Activated CD4-positive, alpha-beta T cell treated with anti-CD3 and anti-CD28 coated beads for 1 hour (primary cell): ENCODE data around the gene ASB15.

Experiments
- DNase-seq: peaks from one replicate; pipeline ENCODE4 v3.0.0-alpha.2; 2020

ASB15 gene

DNA sequence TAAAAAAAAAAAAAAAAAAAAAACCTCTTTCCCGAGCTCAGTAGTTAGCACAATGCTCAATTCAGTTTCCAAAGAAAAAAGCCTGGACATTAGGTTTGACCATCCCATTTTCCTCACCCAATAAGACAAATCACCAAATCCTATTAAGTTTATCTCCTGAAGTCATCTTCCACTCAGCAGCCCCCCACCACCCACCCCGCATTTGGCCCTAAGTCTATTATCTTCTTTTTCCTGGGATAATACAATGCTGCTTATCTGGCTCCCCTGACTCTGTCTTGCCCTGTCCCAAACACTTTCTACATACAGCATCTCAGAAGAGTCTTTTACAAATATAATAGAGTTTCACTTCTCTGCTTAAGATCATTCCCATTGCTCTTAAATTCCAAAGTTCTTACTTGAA lies 36.3 kb downstream of the ASB15 start:
- DNase-seq, result no peak

DNA sequence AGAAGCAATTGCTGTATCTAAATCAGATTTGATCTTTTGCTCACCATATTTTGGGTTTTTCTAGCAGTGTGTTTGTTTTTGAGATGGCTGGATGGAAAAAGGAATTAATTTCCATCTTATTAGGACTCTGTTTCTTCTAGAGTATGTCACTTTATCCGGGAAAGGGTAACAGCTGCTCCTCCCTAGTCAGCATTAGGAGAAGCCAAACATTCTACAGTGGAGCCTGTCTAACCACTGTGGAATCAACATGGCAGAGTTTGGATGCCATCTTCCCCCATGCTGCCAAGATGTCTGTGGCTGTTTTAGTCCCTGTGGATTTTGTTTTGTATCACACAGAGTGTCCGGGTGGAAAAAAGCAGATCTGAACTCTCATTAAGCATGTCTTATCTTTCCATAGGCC lies 38.0 kb downstream of the ASB15 start:
- DNase-seq, result no peak

DNA sequence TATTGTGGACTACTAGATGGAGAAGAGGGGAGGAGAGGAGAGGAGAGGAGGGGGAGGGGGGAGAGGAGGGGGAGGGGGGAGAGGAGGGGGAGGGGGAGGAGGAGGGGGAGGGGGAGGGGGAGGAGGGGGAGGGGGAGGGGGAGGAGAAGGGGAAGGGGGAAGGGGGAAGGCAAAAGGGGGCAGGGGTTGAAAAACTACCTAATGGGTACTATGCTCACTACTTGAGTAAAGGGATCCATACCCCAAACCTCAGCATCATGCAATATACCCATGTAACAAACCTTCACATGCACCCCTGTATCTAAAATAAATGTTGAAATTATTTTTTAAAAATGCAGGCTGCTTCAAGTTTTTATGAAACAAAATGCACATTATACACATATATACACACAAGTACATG lies 39.0 kb downstream of the ASB15 start:
- DNase-seq, result no peak

DNA sequence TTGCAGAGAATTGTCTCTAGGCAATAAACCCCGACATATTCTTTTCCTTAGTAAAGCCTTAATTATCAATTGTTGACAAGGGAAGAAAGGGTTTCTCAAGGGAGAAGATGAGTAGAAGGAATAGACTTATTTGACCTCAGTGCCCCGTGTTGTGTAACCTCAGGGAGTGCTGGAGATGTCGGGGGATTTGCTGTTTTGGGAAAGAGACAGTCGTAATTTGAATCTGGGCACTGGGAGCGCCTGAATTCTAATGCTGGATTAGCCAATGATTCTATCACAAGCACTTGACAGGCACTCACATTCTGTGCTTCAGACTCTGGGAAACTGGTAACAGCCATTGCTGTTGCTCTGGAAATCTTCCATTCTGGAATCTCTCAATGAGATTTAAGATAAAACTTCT lies 40.3 kb downstream of the ASB15 start:
- no peak for DNase-seq

DNA sequence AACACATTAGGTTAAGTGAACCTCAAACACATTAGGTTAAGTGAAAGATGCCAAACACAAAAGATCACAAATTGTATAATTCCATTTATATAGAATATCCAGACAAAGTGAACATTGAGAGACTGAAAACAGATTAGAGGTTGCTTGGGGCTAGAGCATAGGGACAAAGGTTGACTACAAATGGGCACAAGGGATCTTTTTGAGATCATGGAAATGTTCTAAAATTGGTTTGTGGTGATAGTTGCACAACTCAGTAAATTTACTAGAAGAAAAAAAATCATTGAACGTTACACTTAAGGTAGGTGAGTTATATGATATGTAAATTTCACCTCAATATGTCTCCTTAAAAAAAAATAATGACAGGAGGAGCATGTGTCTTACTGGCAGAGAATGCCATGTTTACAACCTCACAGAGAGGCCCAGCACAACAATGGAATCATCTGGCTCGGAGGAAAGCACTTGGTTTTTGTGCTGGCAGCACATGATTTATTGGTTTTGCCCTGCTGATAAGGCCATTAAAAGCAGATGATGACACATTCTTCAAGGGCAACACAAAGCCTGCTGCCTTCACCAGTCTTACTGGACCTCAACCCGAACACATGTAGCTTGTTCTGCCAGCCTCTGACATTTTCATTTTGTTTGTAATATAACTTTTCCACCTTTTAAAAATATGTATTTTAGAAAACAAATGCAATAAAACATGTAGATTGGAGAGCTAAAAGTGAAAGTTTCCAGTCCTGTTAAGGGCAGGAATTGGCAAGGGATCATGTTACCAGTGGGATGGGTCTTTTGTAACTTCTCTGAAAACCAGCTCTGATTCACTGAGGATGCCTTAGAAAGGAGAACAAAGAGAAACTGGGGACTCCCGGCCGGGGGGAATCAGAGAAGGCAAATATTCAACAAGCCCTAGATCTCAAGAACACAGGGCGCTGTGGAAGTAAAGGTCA lies 42.1 kb downstream of the ASB15 start:
- DNase-seq, result no peak

DNA sequence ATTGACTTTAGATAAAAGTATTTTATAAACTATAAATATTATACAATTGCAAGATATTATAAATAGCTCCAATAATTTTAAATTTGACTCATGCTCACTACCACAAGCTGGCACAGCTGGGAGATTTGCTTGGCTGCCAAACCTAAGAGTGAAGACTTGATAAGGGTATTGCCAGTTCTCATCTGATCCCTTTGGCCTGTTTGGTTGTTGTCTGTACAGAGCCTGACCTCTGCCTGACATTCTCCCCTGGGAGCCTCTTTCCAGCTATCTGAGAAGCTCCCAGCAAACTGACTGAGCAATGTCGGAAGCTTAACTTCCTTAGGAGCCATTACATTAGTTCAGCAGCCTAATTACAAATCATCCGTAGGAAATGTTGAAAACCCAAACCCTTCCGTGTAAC lies 43.9 kb downstream of the ASB15 start:
- no peak for DNase-seq

DNA sequence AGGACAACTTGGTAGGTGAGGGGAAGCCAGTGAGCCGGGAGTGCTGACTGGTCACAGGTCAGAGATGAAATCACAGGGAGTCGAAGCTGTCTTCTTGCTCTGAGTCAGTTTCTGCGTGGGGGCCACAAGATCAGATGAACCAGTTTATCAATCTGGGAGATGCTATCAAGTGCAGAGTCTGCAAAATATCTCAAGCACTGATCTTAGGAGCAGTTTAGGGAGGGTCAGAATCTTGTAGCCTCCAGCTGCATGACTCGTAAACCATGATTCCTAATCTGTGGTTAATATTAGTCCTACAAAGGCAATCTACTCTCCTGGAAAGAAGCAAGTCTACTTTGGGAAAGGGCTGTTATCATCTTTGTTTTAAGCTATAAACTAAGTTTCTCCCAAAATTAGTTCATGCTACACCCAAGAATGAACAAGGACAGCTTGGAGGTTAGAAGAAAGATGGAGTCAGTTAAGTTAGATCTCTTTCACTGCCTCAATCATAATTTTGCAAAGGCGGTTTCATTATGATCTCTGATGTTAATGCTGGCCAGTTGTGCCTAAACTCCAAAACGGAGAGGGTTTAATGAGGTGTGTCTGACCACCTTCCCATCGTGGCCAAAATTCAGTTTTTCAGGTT lies 45.6 kb downstream of the ASB15 start:
- no peak for DNase-seq

DNA sequence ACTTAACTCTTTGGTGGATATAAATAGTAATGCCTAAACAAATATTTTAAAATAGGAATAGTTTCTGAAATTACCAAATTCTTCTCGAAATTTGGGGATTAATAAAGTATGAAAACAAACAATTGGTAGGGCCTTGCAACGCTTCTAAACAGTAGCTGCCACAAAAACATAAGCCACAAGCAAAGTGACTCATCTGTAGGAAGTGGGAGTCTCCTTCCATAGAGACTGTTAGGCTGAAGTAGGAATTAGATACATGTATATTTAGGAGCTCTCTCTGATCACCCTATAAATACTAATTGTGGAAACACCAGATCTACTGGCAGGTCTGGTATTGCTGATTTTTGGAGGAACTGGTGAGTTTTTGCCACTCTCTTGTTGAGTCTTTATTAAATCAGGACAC lies 48.3 kb downstream of the ASB15 start:
- DNase-seq, result no peak

DNA sequence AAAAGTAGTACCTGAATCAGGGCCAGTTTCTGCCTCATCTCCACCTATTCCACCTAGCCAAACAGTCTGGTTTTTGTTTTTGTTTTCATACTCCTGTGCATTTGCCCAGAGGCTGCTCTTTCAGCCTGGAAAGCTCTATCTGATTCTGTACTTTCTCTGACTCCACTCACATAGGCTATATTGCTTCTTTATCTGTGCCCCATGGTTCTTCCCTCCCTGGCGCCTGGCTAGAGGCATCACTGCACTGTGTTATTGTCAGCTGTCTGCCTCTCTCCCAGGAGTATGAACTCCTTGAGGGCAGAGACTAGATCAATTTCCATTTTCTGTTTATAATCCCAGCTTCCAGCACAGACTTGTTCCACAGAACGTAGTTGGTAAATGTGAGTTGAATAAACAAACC lies 49.0 kb downstream of the ASB15 start:
- DNase-seq, result no peak

DNA sequence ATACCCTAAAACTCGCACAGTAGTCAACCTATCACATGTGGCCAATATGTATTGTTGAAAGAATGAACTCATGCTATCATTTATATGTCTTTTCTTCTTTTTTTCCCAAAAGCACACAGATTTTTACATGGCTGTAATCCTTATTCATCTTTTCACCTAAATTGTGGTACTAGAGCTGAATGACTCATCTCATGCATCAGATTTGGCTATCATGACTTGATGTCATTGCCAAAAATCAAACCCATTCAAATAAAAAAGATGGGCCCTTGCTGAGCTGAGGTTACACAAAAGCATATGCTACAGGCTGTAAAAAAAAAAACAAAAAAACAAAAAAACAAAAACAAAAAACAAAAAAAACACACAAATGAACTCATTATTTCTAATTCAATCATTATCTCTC lies 50.8 kb downstream of the ASB15 start:
- no peak for DNase-seq

DNA sequence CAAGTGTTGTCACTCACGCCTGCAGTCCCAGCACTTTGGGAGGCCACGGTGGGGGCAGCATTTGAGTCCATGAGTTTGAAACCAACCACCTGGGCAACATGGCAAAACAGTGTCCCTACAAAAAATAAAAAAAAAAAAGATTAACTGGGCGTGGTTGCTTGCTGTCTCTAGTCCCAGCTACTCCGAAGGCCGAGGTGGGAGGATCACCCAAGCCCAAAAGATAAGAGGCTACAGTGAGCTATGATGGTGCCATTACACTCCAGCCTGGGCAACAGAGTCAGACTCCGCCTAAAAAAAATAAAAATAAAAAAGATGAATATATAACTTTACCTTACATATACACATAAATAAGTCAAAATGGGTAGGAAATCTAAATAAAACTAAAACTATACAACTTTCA lies 51.5 kb downstream of the ASB15 start:
- DNase-seq, result no peak

DNA sequence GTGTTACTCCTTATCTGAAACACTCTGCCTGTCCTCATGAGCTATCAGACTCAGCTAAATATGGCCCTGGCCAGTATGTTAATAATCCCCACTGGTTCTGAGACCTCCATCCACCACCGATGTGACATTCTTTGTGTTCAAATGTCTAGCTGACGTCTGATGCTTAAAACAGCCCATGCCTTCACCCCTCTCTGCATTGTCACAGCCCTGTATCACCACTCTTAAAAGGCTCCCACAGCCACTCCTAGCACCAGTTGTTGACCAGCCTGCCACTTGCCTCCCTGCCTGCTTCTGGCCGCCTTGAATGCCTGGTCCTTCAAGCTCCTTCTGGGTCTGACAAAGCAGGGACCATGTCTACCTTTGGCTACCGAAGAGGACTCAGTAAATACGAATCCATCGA lies 54.0 kb downstream of the ASB15 start, which contains the start of gene LMOD2:
TSS of gene LMOD2 (plus strand) at position 253 of the 400 bp plus-strand sequence. CDS start at position 351, 98 bp downstream.
- DNase-seq, result no peak

DNA sequence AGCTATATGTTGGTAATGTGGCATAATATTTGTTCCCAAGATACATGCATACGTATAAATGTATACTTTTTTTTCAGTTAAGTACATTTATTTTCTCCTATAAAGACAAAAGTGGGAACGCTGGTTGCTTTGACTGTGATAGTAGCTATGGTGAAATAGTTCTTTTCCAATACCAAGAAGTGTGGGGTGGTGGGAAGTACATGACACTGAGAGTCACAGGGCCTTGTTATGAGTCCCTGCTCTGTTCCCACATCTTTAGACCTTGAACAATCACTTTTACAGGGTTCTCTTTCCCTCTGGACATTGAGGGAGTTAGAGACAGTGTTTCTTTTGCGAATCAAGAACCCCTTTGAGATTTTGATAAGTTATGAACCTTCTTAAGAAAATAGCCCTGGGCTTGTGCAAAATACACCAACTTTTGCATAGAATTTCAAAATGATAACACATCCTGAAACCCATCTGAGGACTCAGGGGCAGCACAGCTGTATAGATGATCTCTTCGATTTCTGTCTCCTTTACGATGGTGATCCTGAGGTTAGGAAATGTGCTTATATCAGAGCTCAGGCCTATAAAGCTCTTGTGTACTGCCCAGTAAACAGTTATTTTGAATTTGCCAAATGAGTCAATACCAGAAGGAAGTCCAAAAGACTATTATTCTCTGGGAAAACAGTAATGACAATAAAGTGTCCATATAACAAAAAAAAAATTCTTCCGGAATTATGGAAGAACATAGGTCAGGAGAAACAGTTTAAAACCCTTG lies 55.1 kb downstream of the ASB15 start:
- no peak for DNase-seq

DNA sequence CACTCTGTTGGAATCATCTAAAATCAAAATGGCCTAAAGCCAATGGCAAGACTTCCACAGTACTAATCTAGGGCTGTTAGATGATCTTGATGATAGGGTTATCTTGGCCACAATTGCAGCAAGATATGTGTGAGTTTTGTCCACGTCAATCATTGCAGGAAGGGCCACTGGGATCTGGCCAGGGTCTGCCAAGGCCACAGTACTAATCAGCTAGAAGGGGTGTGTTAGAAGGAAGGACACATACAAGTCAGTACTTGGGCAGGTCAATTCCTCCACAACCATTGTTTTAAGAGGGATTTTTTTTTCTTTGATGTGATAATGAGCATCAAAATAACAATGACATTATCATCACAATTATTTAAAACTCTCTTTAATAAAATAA lies 55.7 kb downstream of the ASB15 start:
- DNase-seq, result no peak

DNA sequence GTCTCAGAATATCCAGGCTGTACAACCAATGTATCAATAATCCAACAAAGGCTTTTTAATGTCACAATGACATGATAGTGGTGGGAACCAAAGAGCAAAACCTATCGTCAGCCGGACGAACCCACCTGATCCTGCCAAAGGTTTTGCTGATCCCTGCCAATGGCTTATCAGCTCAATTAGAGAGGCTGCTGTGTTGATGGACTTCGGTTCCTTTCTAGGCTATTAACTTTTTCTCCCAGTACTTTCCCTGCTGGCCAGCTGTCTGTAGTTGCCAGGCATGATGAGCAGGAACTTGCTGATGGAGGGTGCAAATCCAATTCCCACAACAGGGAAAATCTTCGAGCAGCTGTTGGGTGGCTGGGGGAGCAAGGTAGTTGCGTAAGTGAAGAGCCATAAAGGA lies 56.4 kb downstream of the ASB15 start:
- DNase-seq, result no peak

DNA sequence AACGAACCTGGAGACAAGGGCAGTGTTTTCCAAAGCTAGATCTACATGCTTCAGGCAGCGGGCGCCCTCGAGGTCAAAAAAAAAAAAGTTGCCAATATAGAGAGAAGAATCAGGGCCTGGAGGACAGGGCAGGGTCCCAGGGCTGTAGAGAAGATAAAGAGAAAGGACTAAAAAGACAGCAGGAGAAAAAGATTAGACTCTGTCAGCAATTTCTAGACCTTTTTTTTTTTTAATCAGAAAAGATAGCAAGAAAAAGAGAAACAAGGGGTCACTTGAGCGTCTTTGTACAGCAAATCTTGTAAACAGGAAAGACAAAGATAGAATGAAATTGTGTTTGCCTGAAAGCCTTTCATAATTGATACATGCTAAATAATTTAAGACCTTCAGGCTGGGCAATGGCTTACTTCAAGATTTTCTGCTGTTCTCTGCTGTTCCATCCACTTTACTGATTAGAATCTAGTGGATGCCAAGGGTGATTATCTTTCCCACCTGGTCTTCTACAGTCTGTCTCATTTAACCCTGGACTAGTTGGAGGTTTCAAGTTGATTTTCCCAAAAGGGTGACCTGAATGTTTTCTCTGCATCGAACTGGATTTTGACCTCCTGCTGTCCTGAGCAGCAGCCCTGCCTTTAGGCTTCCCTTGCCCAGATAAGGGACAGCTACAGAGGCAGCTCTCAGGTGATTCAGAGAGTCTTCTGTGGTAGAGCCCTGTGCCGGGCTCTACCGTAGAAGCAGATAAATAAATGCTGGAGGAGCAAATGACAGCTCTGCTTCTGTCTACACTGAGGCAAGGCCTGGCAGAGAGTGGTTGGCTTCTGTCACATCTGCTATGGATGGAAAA lies 59.1 kb downstream of the ASB15 start:
- DNase-seq, result no peak

DNA sequence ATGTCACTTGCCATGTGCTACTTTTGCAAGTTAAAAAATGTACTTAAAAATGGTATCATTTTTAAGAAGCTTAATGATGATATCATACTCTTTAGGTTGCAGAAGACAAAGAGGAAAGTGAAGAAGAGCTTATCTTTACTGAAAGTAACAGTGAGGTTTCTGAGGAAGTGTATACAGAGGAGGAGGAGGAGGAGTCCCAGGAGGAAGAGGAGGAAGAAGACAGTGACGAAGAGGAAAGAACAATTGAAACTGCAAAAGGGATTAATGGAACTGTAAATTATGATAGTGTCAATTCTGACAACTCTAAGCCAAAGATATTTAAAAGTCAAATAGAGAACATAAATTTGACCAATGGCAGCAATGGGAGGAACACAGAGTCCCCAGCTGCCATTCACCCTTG lies 60.1 kb downstream of the ASB15 start:
- no peak for DNase-seq

DNA sequence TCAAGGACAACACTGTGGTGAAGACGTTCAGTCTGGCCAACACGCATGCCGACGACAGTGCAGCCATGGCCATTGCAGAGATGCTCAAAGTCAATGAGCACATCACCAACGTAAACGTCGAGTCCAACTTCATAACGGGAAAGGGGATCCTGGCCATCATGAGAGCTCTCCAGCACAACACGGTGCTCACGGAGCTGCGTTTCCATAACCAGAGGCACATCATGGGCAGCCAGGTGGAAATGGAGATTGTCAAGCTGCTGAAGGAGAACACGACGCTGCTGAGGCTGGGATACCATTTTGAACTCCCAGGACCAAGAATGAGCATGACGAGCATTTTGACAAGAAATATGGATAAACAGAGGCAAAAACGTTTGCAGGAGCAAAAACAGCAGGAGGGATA lies 60.7 kb downstream of the ASB15 start:
- no peak for DNase-seq

DNA sequence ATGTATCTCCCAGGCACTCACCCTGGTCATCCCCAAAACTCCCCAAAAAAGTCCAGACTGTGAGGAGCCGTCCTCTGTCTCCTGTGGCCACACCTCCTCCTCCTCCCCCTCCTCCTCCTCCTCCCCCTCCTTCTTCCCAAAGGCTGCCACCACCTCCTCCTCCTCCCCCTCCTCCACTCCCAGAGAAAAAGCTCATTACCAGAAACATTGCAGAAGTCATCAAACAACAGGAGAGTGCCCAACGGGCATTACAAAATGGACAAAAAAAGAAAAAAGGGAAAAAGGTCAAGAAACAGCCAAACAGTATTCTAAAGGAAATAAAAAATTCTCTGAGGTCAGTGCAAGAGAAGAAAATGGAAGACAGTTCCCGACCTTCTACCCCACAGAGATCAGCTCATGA lies 61.1 kb downstream of the ASB15 start:
- no peak for DNase-seq

DNA sequence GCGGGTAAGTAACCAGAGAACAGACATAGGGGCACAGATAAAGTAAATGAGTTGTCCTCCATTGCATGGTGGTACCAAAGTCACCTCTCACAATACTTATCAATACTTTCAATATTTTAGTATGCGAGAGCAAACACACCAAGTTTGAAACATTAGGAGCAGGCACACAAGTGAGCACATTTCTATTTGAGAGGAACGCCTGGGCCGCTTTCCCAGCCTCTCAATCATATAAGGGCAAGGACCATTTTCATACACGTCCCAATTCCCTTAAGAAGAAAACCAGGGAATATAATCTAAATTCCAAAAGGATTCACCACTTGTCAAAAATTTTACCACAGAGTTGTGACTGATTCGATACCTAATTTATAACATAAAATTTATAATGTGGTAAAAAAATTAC lies 61.6 kb downstream of the ASB15 start:
- no peak for DNase-seq

DNA sequence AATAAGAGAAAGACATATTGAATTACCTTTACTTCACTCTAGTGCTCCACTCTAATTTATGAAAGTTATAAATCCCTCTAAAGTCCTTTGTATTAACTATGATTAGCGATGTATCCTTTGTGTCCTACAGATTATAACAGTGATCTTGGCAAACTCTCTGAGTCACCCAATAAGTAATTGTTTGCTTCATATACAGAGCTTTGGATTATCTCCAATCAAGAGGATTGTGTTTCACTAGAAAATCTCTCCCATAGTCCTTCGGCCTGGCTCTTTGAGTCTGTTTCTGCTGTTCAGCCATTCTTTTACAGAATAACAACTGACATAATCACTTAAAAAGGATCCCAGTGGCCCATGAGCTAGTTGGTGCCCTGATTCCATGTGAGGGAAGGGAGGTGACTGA lies 63.5 kb downstream of the ASB15 start:
- DNase-seq, result no peak

DNA sequence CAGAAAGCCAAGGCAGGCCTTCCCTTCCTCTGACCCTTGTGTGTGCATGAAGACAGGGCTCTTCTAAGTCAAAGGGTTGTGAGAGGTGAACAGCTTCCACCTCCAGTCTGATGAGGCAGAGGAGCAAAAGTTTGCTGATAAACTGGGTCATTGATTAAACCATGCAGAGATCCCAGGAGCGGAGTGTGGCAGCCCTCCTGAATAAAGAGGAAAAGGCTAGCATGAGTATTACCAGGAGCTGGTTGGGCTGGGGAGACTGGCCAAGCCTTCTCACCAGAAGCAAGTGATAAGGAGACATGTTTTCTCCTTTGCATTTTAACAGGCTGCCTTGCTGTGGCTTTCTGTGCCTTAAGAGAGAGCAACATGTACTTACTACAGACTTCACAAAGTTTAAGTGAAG lies 64.3 kb downstream of the ASB15 start:
- no peak for DNase-seq

DNA sequence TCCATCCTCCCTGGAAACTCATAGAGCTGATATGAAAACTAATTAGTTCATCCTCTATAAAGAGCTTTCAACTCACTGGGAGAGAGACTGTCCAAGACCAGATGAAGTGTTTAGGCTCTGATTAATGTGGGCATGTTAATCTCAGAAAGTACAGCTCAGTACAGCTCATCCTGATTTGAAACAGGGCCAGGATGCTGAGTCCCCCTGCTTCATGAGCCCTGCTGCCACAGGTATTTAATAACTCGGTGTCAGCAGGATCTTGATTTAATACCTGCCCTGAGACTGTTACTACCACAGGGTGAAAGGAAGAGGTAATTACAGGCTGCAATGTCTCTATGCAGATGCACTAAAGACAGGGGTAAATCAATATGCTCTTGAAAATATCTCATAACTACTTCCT lies 64.9 kb downstream of the ASB15 start:
- no peak for DNase-seq
